C4-2B (cell line): ENCODE measurements around the gene FBXW5.

Experiments
- H3K27ac ChIP-seq: fragments of 450-650 bp; 2 replicates; pipeline ENCODE4 v1.5.1; 2017
- CTCF ChIP-seq: fragments of 450-650 bp; conservative IDR thresholded peaks from 2 replicates; pipeline ENCODE4 v1.5.1; 2017; ENCODE audit warnings: mild to moderate bottlenecking
- ZFX ChIP-seq: fragments of 450-650 bp; IDR thresholded peaks from 2 replicates; pipeline ENCODE4 v1.6.1; 2017

Gene FBXW5

GRCh38 chr9:136968333-136969127 is 24.0 kb upstream of the FBXW5 start:
- TF ChIP-seq CTCF (no peak), ZFX (no peak)
- H3K27ac ChIP-seq = no peak overlapping the region

GRCh38 chr9:136965771-136966484 is 21.4 kb upstream of the FBXW5 start:
- TF ChIP-seq ZFX = no peak
- TF ChIP-seq CTCF = no peak
- H3K27ac ChIP-seq = no peak overlapping the region

GRCh38 chr9:136964833-136965422 is 20.4 kb upstream of the FBXW5 start:
- H3K27ac ChIP-seq = no peak overlapping the region
- TF ChIP-seq ZFX = no peak
- TF ChIP-seq CTCF = no peak

GRCh38 chr9:136964171-136964689 is 19.7 kb upstream of the FBXW5 start:
- TF ChIP-seq ZFX = no peak
- no peak for TF ChIP-seq CTCF
- no peak overlapping the region for H3K27ac ChIP-seq

- no peak overlapping the region for H3K27ac ChIP-seq
- no peak for TF ChIP-seq CTCF
Observed at GRCh38 chr9:136963751-136964150, 19.2 kb upstream of the FBXW5 start.

- no peak overlapping the region for H3K27ac ChIP-seq
- TF ChIP-seq CTCF = no peak
- TF ChIP-seq ZFX = no peak
Observed at GRCh38 chr9:136963341-136963740, 18.8 kb upstream of the FBXW5 start.

- no peak overlapping the region for H3K27ac ChIP-seq
- no peak for TF ChIP-seq CTCF
- TF ChIP-seq ZFX = no peak
Observed at GRCh38 chr9:136962701-136963248, 18.2 kb upstream of the FBXW5 start.
